ENCODE data around the gene ARHGAP6.

DNA sequence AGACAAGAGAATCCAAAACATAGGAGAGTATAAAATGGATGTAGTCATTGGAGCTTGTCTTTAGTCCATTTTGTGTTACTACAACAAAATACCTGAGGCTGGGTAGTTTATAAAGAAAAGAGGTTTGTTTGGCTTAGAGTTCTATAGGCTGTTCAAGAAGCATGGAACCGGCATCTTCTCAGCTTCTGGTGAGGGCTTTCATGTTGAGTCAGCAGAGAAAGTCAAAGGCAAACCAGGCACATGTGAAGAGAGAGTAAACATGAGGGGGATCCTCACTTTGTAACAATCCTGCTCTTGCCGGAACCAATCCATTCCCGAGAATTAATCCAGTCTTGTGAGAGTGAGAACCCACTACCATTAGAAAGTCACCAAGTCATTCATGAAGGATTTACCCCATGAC is 562.7 kb downstream of the ARHGAP6 start:
- TF ChIP-seq, protein P1, sequence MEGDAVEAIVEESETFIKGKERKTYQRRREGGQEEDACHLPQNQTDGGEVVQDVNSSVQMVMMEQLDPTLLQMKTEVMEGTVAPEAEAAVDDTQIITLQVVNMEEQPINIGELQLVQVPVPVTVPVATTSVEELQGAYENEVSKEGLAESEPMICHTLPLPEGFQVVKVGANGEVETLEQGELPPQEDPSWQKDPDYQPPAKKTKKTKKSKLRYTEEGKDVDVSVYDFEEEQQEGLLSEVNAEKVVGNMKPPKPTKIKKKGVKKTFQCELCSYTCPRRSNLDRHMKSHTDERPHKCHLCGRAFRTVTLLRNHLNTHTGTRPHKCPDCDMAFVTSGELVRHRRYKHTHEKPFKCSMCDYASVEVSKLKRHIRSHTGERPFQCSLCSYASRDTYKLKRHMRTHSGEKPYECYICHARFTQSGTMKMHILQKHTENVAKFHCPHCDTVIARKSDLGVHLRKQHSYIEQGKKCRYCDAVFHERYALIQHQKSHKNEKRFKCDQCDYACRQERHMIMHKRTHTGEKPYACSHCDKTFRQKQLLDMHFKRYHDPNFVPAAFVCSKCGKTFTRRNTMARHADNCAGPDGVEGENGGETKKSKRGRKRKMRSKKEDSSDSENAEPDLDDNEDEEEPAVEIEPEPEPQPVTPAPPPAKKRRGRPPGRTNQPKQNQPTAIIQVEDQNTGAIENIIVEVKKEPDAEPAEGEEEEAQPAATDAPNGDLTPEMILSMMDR (IDR thresholded peaks at IDR 0.05): no peak
- TF ChIP-seq POLR2A (IDR thresholded peaks at IDR 0.05): no peak

Data from thyroid gland (tissue), 4 donors.